Trophoblast cell (in vitro differentiated cells and primary cell): ENCODE data around the gene RAB44.

Experiments used
- DNase-seq, 2 donors: peaks; one replicate each; pipeline ENCODE4 v3.0.0-alpha.2; 2016
- H2AFZ ChIP-seq: 2 replicates; pipeline ENCODE4 v1.6.1; 2013; ENCODE audit warnings: low read length, moderate library complexity, mild to moderate bottlenecking; ENCODE audit not compliant: insufficient read depth, poor library complexity
- H2AK5ac ChIP-seq: 2 replicates; pipeline ENCODE4 v1.6.1; 2013; ENCODE audit warnings: mild to moderate bottlenecking, low read length
- H2BK120ac ChIP-seq: 2 replicates; pipeline ENCODE4 v1.6.1; 2013; ENCODE audit warnings: low read length, mild to moderate bottlenecking, moderate library complexity; ENCODE audit not compliant: insufficient read depth, poor library complexity
- H2BK12ac ChIP-seq: 2 replicates; pipeline ENCODE4 v1.6.1; 2013; ENCODE audit warnings: mild to moderate bottlenecking, low read length, moderate library complexity
- H2BK5ac ChIP-seq: 2 replicates; pipeline ENCODE4 v1.6.1; 2013; ENCODE audit warnings: low read length, low read depth, moderate library complexity, mild to moderate bottlenecking; ENCODE audit not compliant: poor library complexity
- H3K14ac ChIP-seq: 2 replicates; pipeline ENCODE4 v1.6.1; 2013; ENCODE audit warnings: mild to moderate bottlenecking, low read length
- H3K18ac ChIP-seq: 2 replicates; pipeline ENCODE4 v1.6.1; 2013; ENCODE audit warnings: mild to moderate bottlenecking, low read length
- H3K23ac ChIP-seq: 2 replicates; pipeline ENCODE4 v1.6.1; 2013; ENCODE audit warnings: low read length
- H3K27ac ChIP-seq: 2 replicates; pipeline ENCODE4 v1.5.1; 2013; ENCODE audit warnings: low read depth, mild to moderate bottlenecking, inconsistent platforms, low read length, moderate library complexity
- H3K27me3 ChIP-seq: 2 replicates; pipeline ENCODE4 v1.6.1; 2013; ENCODE audit warnings: inconsistent platforms, mild to moderate bottlenecking, low read length, moderate library complexity; ENCODE audit not compliant: insufficient read depth
- H3K36me3 ChIP-seq, 2 experiments: 1 replicate in 1 of 2; 2 replicates in 1 of 2; pipeline ENCODE4 v1.6.1; 2013; ENCODE audit warnings: low read length in 2 of 2, mild to moderate bottlenecking in 2 of 2, moderate library complexity in 1 of 2; ENCODE audit not compliant: insufficient read depth in 2 of 2, control insufficient read depth in 1 of 2
- H3K4ac ChIP-seq: 2 replicates; pipeline ENCODE4 v1.6.1; 2013; ENCODE audit warnings: low read depth, mild to moderate bottlenecking, low read length, moderate library complexity
- H3K4me1 ChIP-seq, 2 experiments: 1 replicate in 1 of 2; 2 replicates in 1 of 2; pipeline ENCODE4 v1.6.1; 2013; ENCODE audit warnings: low read length in 2 of 2, mild to moderate bottlenecking in 2 of 2, moderate library complexity in 1 of 2; ENCODE audit not compliant: insufficient read depth in 2 of 2, control insufficient read depth in 1 of 2
- H3K4me2 ChIP-seq: 2 replicates; pipeline ENCODE4 v1.6.1; 2013; ENCODE audit warnings: inconsistent platforms, mild to moderate bottlenecking, low read length, moderate library complexity
- H3K4me3 ChIP-seq: 2 replicates; pipeline ENCODE4 v1.5.1; 2013; ENCODE audit warnings: mild to moderate bottlenecking, low read depth, low read length, inconsistent platforms
- H3K79me1 ChIP-seq: one replicate; pipeline ENCODE4 v1.6.1; 2013; ENCODE audit warnings: low read length
- H3K79me2 ChIP-seq: 2 replicates; pipeline ENCODE4 v1.6.1; 2013; ENCODE audit warnings: low read length, mild to moderate bottlenecking; ENCODE audit not compliant: control insufficient read depth, insufficient read depth, poor library complexity
- H3K9ac ChIP-seq: 2 replicates; pipeline ENCODE4 v1.6.1; 2013; ENCODE audit warnings: mild to moderate bottlenecking, low read length
- H3K9me3 ChIP-seq: 2 replicates; pipeline ENCODE4 v1.6.1; 2013; ENCODE audit warnings: low read depth, mild to moderate bottlenecking, control low read depth, inconsistent platforms, low read length; ENCODE audit not compliant: insufficient read depth
- H4K12ac ChIP-seq: 2 replicates; pipeline ENCODE4 v1.6.1; 2013; ENCODE audit warnings: low read depth, mild to moderate bottlenecking, low read length, moderate library complexity
- H4K8ac ChIP-seq: 2 replicates; pipeline ENCODE4 v1.6.1; 2013; ENCODE audit warnings: low read depth, mild to moderate bottlenecking, low read length, moderate library complexity
- H4K91ac ChIP-seq: one replicate; pipeline ENCODE4 v1.6.1; 2013; ENCODE audit warnings: low read depth, mild to moderate bottlenecking, low read length, moderate library complexity
- WGBS: extraction: QIAGEN DNeasy Blood & Tissue Kit; methylation state at CpG from one replicate; pipeline ENCODE4 v1.1.7; 2013; ENCODE audit warnings: missing lambda C conversion rate; ENCODE audit not compliant: insufficient read length, insufficient coverage; ENCODE audit errors: extremely low coverage; 5-methylcytosine and 5-hydroxymethylcytosine counted together

The RAB44 gene

DNA sequence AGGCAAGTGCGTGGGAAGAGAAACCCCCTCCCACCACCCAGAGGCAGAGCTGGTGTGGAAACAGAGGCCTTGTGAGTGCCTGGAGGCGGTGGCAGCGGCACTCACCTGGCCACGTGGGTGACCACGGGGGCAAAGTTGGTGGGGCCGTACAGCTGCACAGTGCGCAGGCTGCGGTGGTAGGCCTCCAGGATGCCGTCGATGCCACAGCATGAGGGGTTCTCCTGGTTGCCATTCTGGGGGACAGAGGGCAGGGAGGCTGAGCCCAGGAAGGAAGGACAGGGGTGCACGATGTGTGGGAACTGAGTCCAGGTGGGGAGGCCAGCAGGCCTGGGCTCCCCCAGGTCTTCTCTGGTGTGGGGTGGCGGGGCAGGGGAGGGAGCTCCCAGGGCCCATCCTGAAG is 47.7 kb downstream of the RAB44 start:
- Histone ChIP-seq H3K14ac (no peak overlapping the region), H2AK5ac (no peak overlapping the region), H4K91ac (no peak overlapping the region), H3K4me2 (no peak overlapping the region), H3K36me3 (no peaks in the 10 kb centered on the region), H3K27me3 (no peaks in the 10 kb centered on the region), H3K79me1 (no peaks in the 10 kb centered on the region), H3K27ac (no peak overlapping the region), H3K18ac (no peak overlapping the region), H3K4me3 (no peak overlapping the region), H3K9me3 (peaks cover 3% of the 10 kb centered on the region), H3K79me2 (no peaks in the 10 kb centered on the region), H2BK5ac (no peak overlapping the region), H3K23ac (no peak overlapping the region), H2AFZ (no peak overlapping the region), H4K8ac (no peak overlapping the region), H3K9ac (no peak overlapping the region), H3K4ac (no peak overlapping the region), H3K4me1 (no peaks in the 10 kb centered on the region), H2BK12ac (no peak overlapping the region), H2BK120ac (no peak overlapping the region), H4K12ac (no peak overlapping the region)
- no peak for DNase-seq
- WGBS = no CpG with 5 or more reads among the region's 12 CpGs

DNA sequence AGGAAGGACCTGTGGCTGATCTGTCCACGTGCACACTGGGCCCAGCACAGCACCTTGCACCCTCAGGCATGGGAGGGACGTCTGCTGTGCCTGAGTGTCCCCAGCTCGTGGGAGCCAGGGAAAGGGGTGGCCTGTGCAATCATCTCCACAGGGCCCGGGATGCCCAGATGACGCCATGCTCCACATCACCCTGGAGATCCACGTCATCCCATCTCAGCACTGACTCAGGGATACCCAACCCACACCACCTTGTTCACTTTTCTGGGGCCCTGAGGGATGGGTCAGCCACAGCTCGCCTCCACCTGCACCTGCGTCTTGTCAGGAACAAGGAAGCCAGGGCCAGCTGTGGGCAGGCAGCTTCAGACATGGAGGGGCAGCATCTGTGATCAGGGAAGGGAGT is 48.2 kb downstream of the RAB44 start:
- Histone ChIP-seq H2BK12ac (no peak overlapping the region), H3K9ac (no peak overlapping the region), H2BK120ac (no peak overlapping the region), H2AK5ac (no peak overlapping the region), H2AFZ (no peak overlapping the region), H3K79me2 (no peaks in the 10 kb centered on the region), H3K4me2 (no peak overlapping the region), H3K9me3 (peaks cover 3% of the 10 kb centered on the region), H3K79me1 (no peaks in the 10 kb centered on the region), H4K91ac (no peak overlapping the region), H3K36me3 (no peaks in the 10 kb centered on the region), H3K4me1 (no peaks in the 10 kb centered on the region), H3K4me3 (no peak overlapping the region), H3K27ac (no peak overlapping the region), H3K14ac (no peak overlapping the region), H3K18ac (no peak overlapping the region), H2BK5ac (no peak overlapping the region), H4K8ac (no peak overlapping the region), H4K12ac (no peak overlapping the region), H3K4ac (no peak overlapping the region), H3K27me3 (no peaks in the 10 kb centered on the region), H3K23ac (no peak overlapping the region)
- no peak for DNase-seq
- WGBS = no CpG with 5 or more reads among the region's 8 CpGs

- H2BK5ac ChIP-seq = no peak overlapping the region
- H2AK5ac ChIP-seq = no peak overlapping the region
- no peak overlapping the region for H3K4ac ChIP-seq
- H2BK12ac ChIP-seq = no peak overlapping the region
- no peaks in the 10 kb centered on the region for H3K36me3 ChIP-seq
- H4K91ac ChIP-seq = no peak overlapping the region
- H3K14ac ChIP-seq = no peak overlapping the region
- H3K9me3 ChIP-seq = peaks cover 3% of the 10 kb centered on the region
- no peak overlapping the region for H2BK120ac ChIP-seq
- H3K4me2 ChIP-seq = no peak overlapping the region
- H3K23ac ChIP-seq = no peak overlapping the region
- no peak overlapping the region for H4K12ac ChIP-seq
- H3K18ac ChIP-seq = no peak overlapping the region
- H2AFZ ChIP-seq = no peak overlapping the region
- no peaks in the 10 kb centered on the region for H3K4me1 ChIP-seq
- H3K27ac ChIP-seq = no peak overlapping the region
- WGBS = no CpG with 5 or more reads among the region's 14 CpGs
- no peak overlapping the region for H4K8ac ChIP-seq
- DNase-seq = no peak
- H3K9ac ChIP-seq = no peak overlapping the region
- H3K79me1 ChIP-seq = no peaks in the 10 kb centered on the region
- H3K79me2 ChIP-seq = no peaks in the 10 kb centered on the region
- H3K4me3 ChIP-seq = no peak overlapping the region
- H3K27me3 ChIP-seq = no peaks in the 10 kb centered on the region
These were observed 48.6 kb downstream of the RAB44 start for GRCh38 chr6:36746251-36746650.

- no peak overlapping the region for H4K12ac ChIP-seq
- WGBS = no CpG with 5 or more reads among the region's 5 CpGs
These were observed 52.3 kb downstream of the RAB44 start for GRCh38 chr6:36749829-36750489.

More at GRCh38 chr6:36749829-36750489, 52.3 kb downstream of the RAB44 start:
- Histone ChIP-seq H3K79me1 (no peaks in the 10 kb centered on the region), H3K23ac (no peak overlapping the region), H3K9ac (no peak overlapping the region), H3K4me2 (no peak overlapping the region), H3K4me3 (no peak overlapping the region), H3K4ac (no peak overlapping the region), H4K91ac (no peak overlapping the region), H2BK5ac (no peak overlapping the region), H3K27ac (no peak overlapping the region), H2BK12ac (no peak overlapping the region), H3K27me3 (no peaks in the 10 kb centered on the region), H3K4me1 (peaks cover 3 to 7% of the 10 kb centered on the region in 2 experiments), H3K9me3 (peaks cover 3% of the 10 kb centered on the region), H3K14ac (no peak overlapping the region), H3K79me2 (no peaks in the 10 kb centered on the region), H3K36me3 (no peaks in the 10 kb centered on the region), H2AK5ac (no peak overlapping the region), H2BK120ac (no peak overlapping the region), H2AFZ (no peak overlapping the region), H3K18ac (no peak overlapping the region), H4K8ac (no peak overlapping the region)
- no peak for DNase-seq
